Activated naive CD8-positive, alpha-beta T cell treated with anti-CD3 and anti-CD28 coated beads, Interleukin-2, amount 10 ng/mL, durations not matched to agents 7 days and 5 days (primary cell): ENCODE measurements around the gene TRIB2. TPM values are rescaled to one million over a fixed set of nuclear protein-coding genes. Genes with fewer than 3 reads are reported as not detected.

Source experiments
- ATAC-seq: fragments of 150-1000 bp; cut with Tn5 transposase; one replicate; pipeline ENCODE4 v1.10.0; 2021; ENCODE audit warnings: low read depth, moderate library complexity
- POLR2A ChIA-PET: fragments of 350-600 bp; sonication (Branson Sonifier 250); formaldehyde crosslinking; loops from one replicate; lab custom pipeline; 2021; ENCODE audit warnings: antibody characterized with exemption; lab: Charles Lee
- DNase-seq: peaks from one replicate; pipeline ENCODE4 v3.0.0; 2021
- H3K27ac Mint-ChIP-seq: one replicate; pipeline ENCODE4 v1.8.0; 2022; ENCODE audit warnings: mild to moderate bottlenecking, mixed read lengths
- H3K27me3 Mint-ChIP-seq: one replicate; pipeline ENCODE4 v1.8.0; 2022; ENCODE audit warnings: mild to moderate bottlenecking, moderate library complexity, mixed read lengths
- H3K36me3 Mint-ChIP-seq: one replicate; pipeline ENCODE4 v1.8.0; 2021; ENCODE audit warnings: mild to moderate bottlenecking, mixed read lengths
- H3K4me1 Mint-ChIP-seq: one replicate; pipeline ENCODE4 v1.8.0; 2021; ENCODE audit warnings: mixed read lengths
- H3K4me3 Mint-ChIP-seq: one replicate; pipeline ENCODE4 v1.8.0; 2022; ENCODE audit warnings: mild to moderate bottlenecking, moderate library complexity, mixed read lengths
- H3K9me3 Mint-ChIP-seq: one replicate; pipeline ENCODE4 v1.8.0; 2021; ENCODE audit warnings: mixed read lengths
- total RNA-seq, 2 experiments: library from RNA; stranded (reverse); gene quantifications; one replicate each; pipeline ENCODE4 v1.2.3, GENCODE V29; 2021

Gene TRIB2
- total RNA-seq, 2 experiments from 2014 or later: 48.7 to 54.0 TPM

DNA sequence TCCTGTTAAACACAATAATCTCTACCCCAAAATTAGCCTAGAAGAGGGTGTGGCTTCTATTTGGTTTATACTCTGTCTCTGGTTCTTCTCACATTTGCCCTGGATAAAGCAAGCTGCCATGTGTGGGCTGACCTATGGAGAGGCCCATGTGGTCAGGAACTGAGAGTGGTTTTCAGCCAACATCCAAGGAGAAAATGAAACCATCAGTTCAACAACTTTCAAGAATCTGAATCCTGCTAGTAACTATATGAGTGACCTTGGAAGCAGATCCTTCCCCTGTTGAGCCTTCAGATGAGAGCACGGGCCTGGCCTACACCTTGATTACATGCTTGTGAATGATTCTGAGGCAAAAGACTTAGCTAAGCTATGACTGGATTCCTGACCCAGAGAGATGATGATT lies 11.5 kb upstream of the TRIB2 start:
- Mint-ChIP-seq H3K27ac (no peak overlapping the region), H3K4me3 (no peak overlapping the region), H3K27me3 (no peaks in the 10 kb centered on the region), H3K4me1 (peaks cover 35% of the 10 kb centered on the region), H3K9me3 (peaks cover 13% of the 10 kb centered on the region), H3K36me3 (peaks cover 12% of the 10 kb centered on the region)
- POLR2A ChIA-PET: no interaction called here
- DNase-seq: no peak
- ATAC-seq: no peak

GRCh38 chr2:12705742-12706141 lies 11.0 kb upstream of the TRIB2 start:
- Mint-ChIP-seq H3K4me3 (no peak overlapping the region), H3K36me3 (peaks cover 12% of the 10 kb centered on the region), H3K4me1 (peaks cover 38% of the 10 kb centered on the region), H3K9me3 (peaks cover 13% of the 10 kb centered on the region), H3K27ac (no peak overlapping the region), H3K27me3 (no peaks in the 10 kb centered on the region)
- ATAC-seq (no peak), DNase-seq (no peak)
- POLR2A ChIA-PET: no interaction called here

DNA sequence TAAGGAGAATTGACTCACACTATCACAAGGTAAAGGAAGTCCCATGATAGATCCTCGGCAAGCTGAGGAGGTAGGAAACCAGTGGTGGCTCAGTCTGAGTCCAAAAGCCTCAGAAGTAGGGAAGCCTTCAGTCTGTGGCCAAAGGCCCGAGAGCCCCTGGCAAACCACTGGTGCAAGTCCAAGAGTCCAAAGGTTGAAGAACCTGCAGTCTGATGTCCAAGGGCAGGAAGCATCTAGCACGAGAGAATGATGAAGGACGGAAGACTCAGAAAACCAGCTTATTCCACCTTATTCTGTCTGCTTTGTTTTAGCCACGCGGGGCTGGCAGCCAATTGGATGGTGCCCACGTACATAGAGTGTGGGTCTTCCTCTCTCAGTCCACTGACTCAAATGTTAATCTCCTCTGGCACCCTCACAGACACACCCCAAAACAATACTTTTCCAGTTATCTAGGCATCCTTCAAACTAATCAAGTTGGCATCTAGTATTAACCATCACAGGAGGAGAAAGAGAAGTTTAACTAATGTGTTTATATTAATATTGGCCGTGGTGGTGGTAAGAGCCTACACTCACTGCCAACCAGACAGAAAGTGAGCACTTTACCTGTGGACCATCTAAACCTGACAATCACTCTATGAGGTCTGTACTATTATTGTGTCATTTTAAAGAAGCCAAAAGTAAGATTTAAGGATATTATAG lies 8.1 kb upstream of the TRIB2 start:
- Mint-ChIP-seq H3K4me3 (peak overlapping the region; percentile 59), H3K36me3 (peaks cover 16% of the 10 kb centered on the region), H3K4me1 (peaks cover 32% of the 10 kb centered on the region), H3K9me3 (peaks cover 14% of the 10 kb centered on the region), H3K27ac (peak overlapping the region; percentile 89), H3K27me3 (no peaks in the 10 kb centered on the region)
- no peak for ATAC-seq
- POLR2A ChIA-PET: interaction anchor here (1.0 kb wide), 1 partner anchor 8 kb away, joined by 4 read pairs; the partner anchor contains the start of gene TRIB2
- no peak for DNase-seq

- H3K4me1 Mint-ChIP-seq: peaks cover 32% of the 10 kb centered on the region
- DNase-seq (no peak), ATAC-seq (peak; percentile 98)
- peak overlapping the region; percentile 59 for H3K4me3 Mint-ChIP-seq
- peaks cover 14% of the 10 kb centered on the region for H3K9me3 Mint-ChIP-seq
- H3K27ac Mint-ChIP-seq: peak overlapping the region; percentile 89
- POLR2A ChIA-PET: no interaction called here
- H3K27me3 Mint-ChIP-seq: no peaks in the 10 kb centered on the region
- peaks cover 16% of the 10 kb centered on the region for H3K36me3 Mint-ChIP-seq
Measured at GRCh38 chr2:12709207-12709522, 7.6 kb upstream of the TRIB2 start.

GRCh38 chr2:12710301-12710700 lies 6.4 kb upstream of the TRIB2 start:
- Mint-ChIP-seq H3K27me3 (no peaks in the 10 kb centered on the region), H3K4me1 (peaks cover 35% of the 10 kb centered on the region)
- no peak for ATAC-seq

DNA sequence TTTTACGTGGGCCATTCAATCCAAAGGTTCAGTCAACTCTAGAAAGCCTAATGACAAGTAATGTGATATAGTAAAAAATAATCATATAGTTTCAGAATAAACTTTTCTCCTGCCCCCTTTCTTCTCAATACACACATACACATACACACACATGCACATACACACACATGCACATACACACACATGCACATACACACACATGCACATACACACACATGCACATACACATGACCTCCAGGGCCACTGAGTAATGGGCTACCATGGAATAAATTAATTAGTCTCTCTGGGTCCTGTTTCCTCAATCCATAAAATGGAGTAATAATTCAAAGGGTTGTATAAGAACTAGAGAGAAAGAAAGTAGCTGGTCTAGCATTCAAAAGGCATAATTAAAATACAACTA lies 5.4 kb upstream of the TRIB2 start:
- POLR2A ChIA-PET: no interaction called here
- H3K4me1 Mint-ChIP-seq: peaks cover 42% of the 10 kb centered on the region
- no peak for ATAC-seq
- no peak overlapping the region for H3K4me3 Mint-ChIP-seq
- peaks cover 1% of the 10 kb centered on the region for H3K9me3 Mint-ChIP-seq
- no peaks in the 10 kb centered on the region for H3K27me3 Mint-ChIP-seq
- peaks cover 9% of the 10 kb centered on the region for H3K36me3 Mint-ChIP-seq
- no peak overlapping the region for H3K27ac Mint-ChIP-seq
- no peak for DNase-seq

More at GRCh38 chr2:12710301-12710700, 6.4 kb upstream of the TRIB2 start:
- peaks cover 7% of the 10 kb centered on the region for H3K9me3 Mint-ChIP-seq
- H3K36me3 Mint-ChIP-seq: peaks cover 10% of the 10 kb centered on the region
- DNase-seq: no peak
- no peak overlapping the region for H3K27ac Mint-ChIP-seq
- POLR2A ChIA-PET: interaction anchor here (0.7 kb wide), 1 partner anchor 904 kb away, joined by 3 read pairs; no protein-coding TSS in a partner anchor
- H3K4me3 Mint-ChIP-seq: no peak overlapping the region

GRCh38 chr2:12712881-12713280 lies 3.9 kb upstream of the TRIB2 start:
- H3K36me3 Mint-ChIP-seq: peaks cover 7% of the 10 kb centered on the region
- H3K4me3 Mint-ChIP-seq: no peak overlapping the region
- H3K9me3 Mint-ChIP-seq: peaks cover 1% of the 10 kb centered on the region
- H3K4me1 Mint-ChIP-seq: peaks cover 42% of the 10 kb centered on the region
- DNase-seq: no peak
- no peaks in the 10 kb centered on the region for H3K27me3 Mint-ChIP-seq
- POLR2A ChIA-PET: no interaction called here
- no peak for ATAC-seq
- H3K27ac Mint-ChIP-seq: no peak overlapping the region

DNA sequence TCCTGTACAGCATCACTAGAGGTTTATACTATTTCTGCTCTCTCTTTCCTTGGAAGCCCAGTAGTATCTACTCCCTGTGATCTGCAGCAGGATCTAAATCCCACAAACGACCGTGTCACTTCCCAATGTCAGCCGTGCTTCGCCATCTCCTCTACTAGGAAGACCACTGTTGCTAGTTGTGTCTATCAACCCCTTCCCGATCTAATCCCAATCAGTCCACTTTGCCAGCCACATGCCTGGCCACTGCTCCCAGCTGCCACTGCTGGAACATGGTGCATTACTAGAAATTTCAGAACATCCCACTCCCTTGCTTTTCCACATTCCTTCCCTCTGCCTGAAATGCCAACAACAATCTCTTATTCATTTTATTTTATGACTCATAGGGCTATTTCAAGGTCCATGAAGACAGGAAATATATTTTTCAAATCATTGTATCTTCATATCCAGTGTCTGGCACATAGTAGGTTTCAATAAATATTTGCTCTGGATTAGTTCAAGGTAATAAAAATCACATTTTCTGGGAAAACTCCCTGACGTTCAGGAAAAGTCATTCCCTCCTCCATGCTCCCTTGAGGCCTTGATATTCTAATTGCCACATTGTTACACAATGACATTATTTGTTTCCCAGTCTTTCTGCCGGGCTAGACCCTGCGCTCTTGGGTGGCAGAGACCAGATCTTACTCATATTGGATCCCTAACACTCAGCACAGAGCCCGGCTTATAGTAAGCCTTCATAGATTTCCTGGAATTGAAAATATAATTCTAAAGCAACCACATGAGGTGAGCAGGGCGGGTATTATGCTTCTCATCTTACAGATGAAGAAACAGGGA lies 2.1 kb upstream of the TRIB2 start:
- peaks cover 35% of the 10 kb centered on the region for H3K4me1 Mint-ChIP-seq

GRCh38 chr2:12715258-12716031 lies 1.3 kb upstream of the TRIB2 start:
- H3K4me1 Mint-ChIP-seq: peaks cover 36% of the 10 kb centered on the region
- peaks cover 6% of the 10 kb centered on the region for H3K27me3 Mint-ChIP-seq
- H3K4me3 Mint-ChIP-seq: peak overlapping the region; percentile 90
- H3K36me3 Mint-ChIP-seq: peaks cover 8% of the 10 kb centered on the region
- peaks cover 1% of the 10 kb centered on the region for H3K9me3 Mint-ChIP-seq
- H3K27ac Mint-ChIP-seq: peak overlapping the region; percentile 92
- no peak for DNase-seq
- POLR2A ChIA-PET: interaction anchor here (0.6 to 3.0 kb wide), 15 partner anchors 12 to 885 kb away, joined by 3 to 30 read pairs (median 4); no protein-coding TSS in a partner anchor
- ATAC-seq: no peak

More for the DNA sequence above, 2.1 kb upstream of the TRIB2 start:
- Mint-ChIP-seq H3K36me3 (peaks cover 7% of the 10 kb centered on the region), H3K27me3 (peaks cover 6% of the 10 kb centered on the region), H3K27ac (no peak overlapping the region), H3K9me3 (peaks cover 1% of the 10 kb centered on the region), H3K4me3 (no peak overlapping the region)
- DNase-seq (no peak), ATAC-seq (no peak)
- POLR2A ChIA-PET: interaction anchor here (1.1 to 3.0 kb wide), 3 partner anchors 13 to 281 kb away, joined by 3 to 30 read pairs (median 5); no protein-coding TSS in a partner anchor

- peak; percentile 82 for DNase-seq
- H3K4me1 Mint-ChIP-seq: peaks cover 37% of the 10 kb centered on the region
- H3K4me3 Mint-ChIP-seq: peak overlapping the region; percentile 90
- POLR2A ChIA-PET: interaction anchor here (0.6 to 3.0 kb wide), 20 partner anchors 8 to 886 kb away, joined by 3 to 30 read pairs (median 4); no protein-coding TSS in a partner anchor
- peaks cover 1% of the 10 kb centered on the region for H3K9me3 Mint-ChIP-seq
- ATAC-seq: peak; percentile 33
- peaks cover 7% of the 10 kb centered on the region for H3K36me3 Mint-ChIP-seq
- H3K27ac Mint-ChIP-seq: peak overlapping the region; percentile 92
- H3K27me3 Mint-ChIP-seq: peaks cover 6% of the 10 kb centered on the region
Measured at GRCh38 chr2:12716032-12716281, 779 bp upstream of the TRIB2 start.

- H3K36me3 Mint-ChIP-seq: peaks cover 4% of the 10 kb centered on the region
- ATAC-seq (peak; percentile 21), DNase-seq (peak; percentile 70)
- H3K4me1 Mint-ChIP-seq: peaks cover 48% of the 10 kb centered on the region
- peaks cover 6% of the 10 kb centered on the region for H3K27me3 Mint-ChIP-seq
- H3K9me3 Mint-ChIP-seq: no peaks in the 10 kb centered on the region
- POLR2A ChIA-PET: interaction anchor here (0.5 to 3.0 kb wide), 19 partner anchors 10 to 887 kb away, joined by 3 to 30 read pairs (median 4); no protein-coding TSS in a partner anchor
- H3K4me3 Mint-ChIP-seq: peak overlapping the region; percentile 97
- H3K27ac Mint-ChIP-seq: peak overlapping the region; percentile 94
Measured at GRCh38 chr2:12717191-12718014, 667 bp downstream of the TRIB2 start.

DNA sequence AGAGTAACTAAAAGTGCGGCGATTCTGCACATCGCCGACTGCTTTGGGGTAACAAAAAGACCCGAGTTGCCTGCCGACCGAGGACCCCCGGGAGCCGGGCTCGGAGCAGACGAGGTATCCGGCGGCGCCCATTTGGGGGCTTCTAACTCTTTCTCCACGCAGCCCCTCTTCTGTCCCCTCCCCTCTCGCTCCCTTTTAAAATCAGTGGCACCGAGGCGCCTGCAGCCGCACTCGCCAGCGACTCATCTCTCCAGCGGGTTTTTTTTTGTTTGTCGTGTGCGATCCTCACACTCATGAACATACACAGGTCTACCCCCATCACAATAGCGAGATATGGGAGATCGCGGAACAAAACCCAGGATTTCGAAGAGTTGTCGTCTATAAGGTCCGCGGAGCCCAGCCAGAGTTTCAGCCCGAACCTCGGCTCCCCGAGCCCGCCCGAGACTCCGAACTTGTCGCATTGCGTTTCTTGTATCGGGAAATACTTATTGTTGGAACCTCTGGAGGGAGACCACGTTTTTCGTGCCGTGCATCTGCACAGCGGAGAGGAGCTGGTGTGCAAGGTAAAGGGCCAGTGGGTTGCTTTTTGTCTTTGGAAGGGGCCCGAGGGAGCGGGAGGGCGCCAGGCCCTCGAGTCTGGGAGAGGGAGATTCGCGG lies 1.4 kb downstream of the TRIB2 start:
- ATAC-seq (no peak), DNase-seq (peak; percentile 65)
- Mint-ChIP-seq H3K27me3 (peaks cover 6% of the 10 kb centered on the region), H3K9me3 (no peaks in the 10 kb centered on the region), H3K4me3 (peak overlapping the region; percentile 97), H3K4me1 (peaks cover 50% of the 10 kb centered on the region), H3K27ac (peak overlapping the region; percentile 94), H3K36me3 (peaks cover 7% of the 10 kb centered on the region)
- POLR2A ChIA-PET: interaction anchor here (0.7 to 3.0 kb wide), 4 partner anchors 9 to 213 kb away, joined by 3 to 30 read pairs (median 10); no protein-coding TSS in a partner anchor
